Measurements from ENCODE around the gene PRELID3B.

Gene PRELID3B

DNA sequence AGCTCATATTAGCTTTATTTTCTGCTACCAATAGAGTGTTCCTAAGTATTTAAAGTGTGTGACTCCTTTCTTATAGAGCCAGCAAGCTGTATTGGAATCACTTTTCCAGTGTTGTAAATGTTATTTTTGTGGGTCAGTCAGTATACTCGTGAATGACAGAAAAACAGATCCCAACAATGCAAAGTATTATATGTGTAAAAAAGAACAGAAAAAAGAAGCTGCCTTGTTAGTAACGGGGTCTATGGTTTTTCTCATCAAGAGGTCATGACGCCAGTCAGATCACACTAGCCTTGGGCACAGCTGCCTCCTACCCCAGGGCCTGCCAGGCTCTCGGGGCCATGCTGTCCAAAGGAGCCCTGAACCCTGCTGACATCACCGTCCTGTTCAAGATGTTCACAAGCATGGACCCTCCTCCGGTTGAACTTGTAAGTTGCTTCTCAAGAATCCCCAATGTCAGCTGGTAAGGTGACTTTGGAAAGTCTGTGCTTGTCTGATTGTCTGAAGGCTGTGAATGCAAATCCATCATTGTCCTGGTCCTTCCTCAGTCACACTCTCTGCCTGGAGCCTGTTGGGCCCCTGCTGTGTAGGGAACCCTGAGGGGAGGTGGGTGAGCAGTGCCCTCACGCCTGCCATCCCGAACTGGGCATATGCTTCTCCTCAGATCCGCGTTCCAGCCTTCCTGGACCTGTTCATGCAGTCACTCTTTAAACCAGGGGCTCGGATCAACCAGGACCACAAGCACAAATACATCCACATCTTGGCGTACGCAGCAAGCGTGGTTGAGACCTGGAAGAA lies 51.7 kb downstream of the PRELID3B start:
- no peak overlapping the region for H3K27ac Mint-ChIP-seq
- H3K4me3 Mint-ChIP-seq: no peak overlapping the region
- H3K9me3 Mint-ChIP-seq (ENCODE audit: low read depth): no peaks in the 10 kb centered on the region
- H3K27me3 Mint-ChIP-seq: no peaks in the 10 kb centered on the region
- peaks cover 7% of the 10 kb centered on the region for H3K36me3 Mint-ChIP-seq
- H3K4me1 Mint-ChIP-seq (ENCODE audit: low read depth): peaks cover 7% of the 10 kb centered on the region

GRCh38 chr20:58989196-58989595 lies 53.4 kb downstream of the PRELID3B start:
- H3K4me1 Mint-ChIP-seq (ENCODE audit: low read depth): peaks cover 18% of the 10 kb centered on the region
- H3K27me3 Mint-ChIP-seq: no peaks in the 10 kb centered on the region
- no peaks in the 10 kb centered on the region for H3K9me3 Mint-ChIP-seq (ENCODE audit: low read depth)
- peaks cover 4% of the 10 kb centered on the region for H3K36me3 Mint-ChIP-seq
- H3K27ac Mint-ChIP-seq: no peak overlapping the region
- no peak overlapping the region for H3K4me3 Mint-ChIP-seq

- H3K36me3 Mint-ChIP-seq: peaks cover 4% of the 10 kb centered on the region
- no peaks in the 10 kb centered on the region for H3K27me3 Mint-ChIP-seq
- H3K27ac Mint-ChIP-seq: no peak overlapping the region
- H3K9me3 Mint-ChIP-seq (ENCODE audit: low read depth): no peaks in the 10 kb centered on the region
- no peak overlapping the region for H3K4me3 Mint-ChIP-seq
- H3K4me1 Mint-ChIP-seq (ENCODE audit: low read depth): peaks cover 25% of the 10 kb centered on the region
Measured at GRCh38 chr20:58988565-58988882, 54.1 kb downstream of the PRELID3B start.

- no peaks in the 10 kb centered on the region for H3K9me3 Mint-ChIP-seq (ENCODE audit: low read depth)
- H3K27ac Mint-ChIP-seq: no peak overlapping the region
- no peak overlapping the region for H3K4me3 Mint-ChIP-seq
- peaks cover 28% of the 10 kb centered on the region for H3K4me1 Mint-ChIP-seq (ENCODE audit: low read depth)
- H3K27me3 Mint-ChIP-seq: no peaks in the 10 kb centered on the region
- peaks cover 4% of the 10 kb centered on the region for H3K36me3 Mint-ChIP-seq
Measured at GRCh38 chr20:58987790-58988564, 54.6 kb downstream of the PRELID3B start.

- H3K4me3 Mint-ChIP-seq: no peak overlapping the region
Measured at GRCh38 chr20:58986968-58987517, 55.5 kb downstream of the PRELID3B start.

GRCh38 chr20:58986286-58986967 lies 56.2 kb downstream of the PRELID3B start:
- Mint-ChIP-seq H3K9me3 (ENCODE audit: low read depth) (no peaks in the 10 kb centered on the region), H3K27me3 (no peaks in the 10 kb centered on the region), H3K4me1 (ENCODE audit: low read depth) (peaks cover 38% of the 10 kb centered on the region), H3K36me3 (peaks cover 9% of the 10 kb centered on the region), H3K27ac (peak overlapping the region; percentile 16), H3K4me3 (no peak overlapping the region)

More at GRCh38 chr20:58986968-58987517, 55.5 kb downstream of the PRELID3B start:
- H3K4me1 Mint-ChIP-seq (ENCODE audit: low read depth): peaks cover 36% of the 10 kb centered on the region
- H3K27ac Mint-ChIP-seq: no peak overlapping the region
- H3K9me3 Mint-ChIP-seq (ENCODE audit: low read depth): no peaks in the 10 kb centered on the region
- H3K36me3 Mint-ChIP-seq: peaks cover 9% of the 10 kb centered on the region
- H3K27me3 Mint-ChIP-seq: no peaks in the 10 kb centered on the region

DNA sequence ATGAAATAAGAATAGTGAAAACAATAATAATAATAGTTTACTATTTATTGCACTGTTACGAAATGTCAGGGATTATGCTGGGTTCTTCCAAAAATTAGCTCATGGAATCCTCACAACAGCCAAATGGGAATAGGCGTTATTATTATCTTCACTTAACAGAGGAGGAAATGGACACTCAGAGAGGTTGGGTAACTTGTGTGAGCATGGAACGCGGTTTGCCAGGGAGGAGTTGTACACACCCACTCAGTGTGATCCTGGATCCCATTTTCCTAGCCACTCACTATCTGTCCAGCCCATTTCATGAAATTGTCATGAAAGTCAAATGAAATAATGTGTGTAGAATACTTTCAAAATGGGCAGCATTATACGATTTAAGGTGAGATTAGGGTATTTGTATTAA lies 56.9 kb downstream of the PRELID3B start:
- Mint-ChIP-seq H3K9me3 (ENCODE audit: low read depth) (no peaks in the 10 kb centered on the region), H3K4me1 (ENCODE audit: low read depth) (peaks cover 38% of the 10 kb centered on the region), H3K27me3 (no peaks in the 10 kb centered on the region), H3K27ac (peak overlapping the region; percentile 41), H3K36me3 (peaks cover 9% of the 10 kb centered on the region), H3K4me3 (no peak overlapping the region)

DNA sequence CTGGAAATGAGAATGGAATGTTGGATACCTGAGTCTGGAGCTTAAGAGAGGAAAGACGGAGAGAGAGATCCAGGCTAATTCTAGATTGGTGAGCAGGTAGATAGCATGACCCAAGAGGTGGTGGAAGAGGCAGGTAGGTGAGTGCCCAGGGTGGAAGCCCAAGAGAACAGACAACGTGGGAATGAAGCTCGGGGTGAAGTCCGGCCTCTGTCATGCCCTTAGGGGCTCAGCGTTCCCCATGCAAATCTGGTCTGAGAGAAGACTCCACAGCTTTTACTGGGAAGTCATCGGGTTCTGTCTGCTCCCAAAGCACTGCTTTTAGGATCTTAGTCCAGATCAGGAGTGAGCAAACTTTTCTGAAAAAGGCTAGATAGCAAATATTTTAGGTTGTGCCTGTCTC lies 57.9 kb downstream of the PRELID3B start:
- H3K36me3 Mint-ChIP-seq: peaks cover 9% of the 10 kb centered on the region
- H3K27me3 Mint-ChIP-seq: no peaks in the 10 kb centered on the region
- H3K4me3 Mint-ChIP-seq: peak overlapping the region; percentile 65

More for the DNA sequence above, 57.9 kb downstream of the PRELID3B start:
- peaks cover 38% of the 10 kb centered on the region for H3K4me1 Mint-ChIP-seq (ENCODE audit: low read depth)
- no peaks in the 10 kb centered on the region for H3K9me3 Mint-ChIP-seq (ENCODE audit: low read depth)
- H3K27ac Mint-ChIP-seq: peak overlapping the region; percentile 72
